Tibial nerve (tissue), 3 donors: Measurements from ENCODE around the gene ERBB4.

ENCODE experiments used
- CTCF ChIP-seq, 5 experiments: fragments of 200-600 bp in 3 of 5; fragments of 450-650 bp in 2 of 5; sonication (generic) in 3 of 5; IDR thresholded peaks; one replicate each; pipeline ENCODE4 v1.5.1; 2016 to 2019; ENCODE audit warnings: antibody characterized with exemption in 5 of 5, mild to moderate bottlenecking in 3 of 5, moderate library complexity in 2 of 5
- POLR2A ChIP-seq, 2 donors: fragments of 450-650 bp; IDR thresholded peaks; one replicate each; pipeline ENCODE4 v1.6.1; 2017; ENCODE audit warnings: antibody characterized with exemption in 2 of 2, mild to moderate bottlenecking in 2 of 2, moderate library complexity in 2 of 2

- TF ChIP-seq CTCF (IDR thresholded peaks at IDR 0.05) (no peak), POLR2A (IDR thresholded peaks at IDR 0.05) (no peak)
Measured at GRCh38 chr2:211665299-211665698, 873.3 kb downstream of the ERBB4 start.
